Measurements from ENCODE around the gene STK25. TPM values are rescaled to one million over a fixed set of nuclear protein-coding genes. Genes with fewer than 3 reads are reported as not detected.

The STK25 gene
- total and polyA plus RNA-seq, 2 of the 8 experiments (the other 6 are each of a cell fraction or from before 2014, with no cell fraction given), result 159 to 546 TPM

- Histone ChIP-seq H4K20me1 (replicated peaks in 1 of 2; ENCODE audit: control insufficient read depth in 1 of 2, insufficient read depth in 2 of 2, low read length in 2 of 2) (peaks cover 9 to 27% of the 10 kb centered on the region in 2 experiments), H3K27me3 (replicated peaks in 1 of 4; ENCODE audit: control insufficient read depth in 3 of 4, extremely low read depth in 1 of 4, insufficient read depth in 3 of 4, low read length in 3 of 4) (peaks cover 0 to 9% (median 5%) of the 10 kb centered on the region in 4 experiments; a peak in 4 of 7 replicates), H4K91ac (replicated peaks; ENCODE audit: insufficient read length, low read length) (no peak overlapping the region), H3K9ac (replicated peaks in 1 of 4; ENCODE audit: extremely low read depth in 1 of 4, low read depth in 3 of 4, low read length in 3 of 4) (peak overlapping the region in 1 of 4 experiments; percentile 53; a peak in 2 of 7 replicates), H2AK5ac (ENCODE audit: low read depth, low read length) (no peak overlapping the region), H3K18ac (ENCODE audit: extremely low read depth, low read length) (no peak overlapping the region), H3K14ac (ENCODE audit: insufficient read length) (peak overlapping the region; percentile 10), H3K4ac (replicated peaks; ENCODE audit: insufficient read length, low read depth, low read length) (no peak overlapping the region), H3K23me2 (ENCODE audit: low read depth, low read length) (peaks cover 17% of the 10 kb centered on the region), H4K8ac (ENCODE audit: extremely low read depth, insufficient read depth, low read length) (no peak overlapping the region; the same call in 1 of the 2 replicates), H3K9me3 (ENCODE audit: insufficient read depth in 2 of 2, low read depth in 1 of 2, low read length in 1 of 2) (no peaks in the 10 kb centered on the region), H2BK12ac (ENCODE audit: low read depth, low read length) (no peak overlapping the region), H2BK20ac (ENCODE audit: low read length) (no peak overlapping the region), H3K4me3 (ENCODE audit: extremely low read depth in 1 of 4, insufficient read depth in 2 of 4, low read depth in 3 of 4, low read length in 4 of 4) (peak overlapping the region; percentile 67 to 91 (median 78)), H3K23ac (ENCODE audit: insufficient read length) (no peak overlapping the region), H3K27ac (ENCODE audit: low read depth, low read length) (no peak overlapping the region), H4K5ac (ENCODE audit: insufficient read length, low read depth, low read length) (no peak overlapping the region), H3K36me3 (ENCODE audit: control insufficient read depth in 2 of 4, insufficient read depth in 4 of 4, low read length in 3 of 4) (no peaks in the 10 kb centered on the region; a peak in 1 of 8 replicates), H3K56ac (replicated peaks; ENCODE audit: insufficient read length, low read depth, low read length) (no peak overlapping the region), H2BK15ac (ENCODE audit: low read length) (no peak overlapping the region), H3K4me1 (replicated peaks in 1 of 4; ENCODE audit: control insufficient read depth in 3 of 4, insufficient read depth in 4 of 4, low read length in 3 of 4) (peaks cover 2 to 15% (median 11%) of the 10 kb centered on the region in 4 experiments), H3K79me2 (ENCODE audit: control insufficient read depth in 1 of 2, insufficient read depth in 2 of 2, low read length in 2 of 2) (peaks cover 14 to 48% of the 10 kb centered on the region in 2 experiments), H3K79me1 (ENCODE audit: low read depth, low read length) (peaks cover 18% of the 10 kb centered on the region), H2BK120ac (replicated peaks; ENCODE audit: low read depth, low read length) (no peak overlapping the region), H2AFZ (ENCODE audit: low read length) (no peak overlapping the region), H2BK5ac (ENCODE audit: low read depth, low read length) (no peak overlapping the region), H3K4me2 (ENCODE audit: insufficient read depth in 1 of 2, low read depth in 2 of 2, low read length in 2 of 2) (peak overlapping the region; percentile 67 to 95)
- 55% methylated on average over 19 of the region's 19 CpGs; no CpG with 5 or more reads in 1 of the 2 experiments for WGBS, 2 experiments (ENCODE audit: extremely low coverage in 1 of 2, insufficient coverage in 1 of 2, insufficient read length in 1 of 2, insufficient replicate concordance in 2 of 2, low coverage in 1 of 2, low lambda C conversion rate in 2 of 2, missing lambda C conversion rate in 1 of 2)
- ChIA-PET POLR2A (ENCODE audit: partially characterized antibody) (interaction anchor here (0.6 to 10.2 kb wide), 7 partner anchors 8 to 132 kb away, joined by 3 to 104 read pairs (median 4); no protein-coding TSS in a partner anchor), CTCF (ENCODE audit: partially characterized antibody) (interaction anchor here (0.5 to 1.3 kb wide), 2 partner anchors 8 to 405 kb away, joined by 3 to 4 read pairs; partner anchors contain the start of gene MTERF4)
- no peak for FAIRE-seq
- DNase-seq (ENCODE audit: low read depth in 1 of 2, low spot score in 2 of 2), result no peak
- TF ChIP-seq POLR2A (IDR thresholded peaks at IDR 0.05; ENCODE audit: control extremely low read depth in 1 of 2, low read depth in 2 of 2, low read length in 2 of 2) (no peak), SIRT6 (IDR thresholded peaks at IDR 0.05; ENCODE audit: low read length) (no peak), SRF (IDR thresholded peaks at IDR 0.05; ENCODE audit: low read depth, low read length) (no peak), JUND (IDR thresholded peaks at IDR 0.05; ENCODE audit: low read length) (no peak), CEBPB (IDR thresholded peaks at IDR 0.05; ENCODE audit: low read depth, low read length) (no peak), SP4 (IDR thresholded peaks at IDR 0.05; ENCODE audit: low read length) (no peak), ZNF274 (IDR thresholded peaks at IDR 0.05; ENCODE audit: borderline replicate concordance, extremely low read depth, low read length) (no peak), SIN3A (conservative IDR thresholded peaks at IDR 0.05 in 1 of 2, IDR thresholded peaks at IDR 0.05 in 1 of 2; ENCODE audit: low read depth in 1 of 2, low read length in 2 of 2) (no peak)
Measured at GRCh38 chr2:241506793-241507429, 1.5 kb downstream of the STK25 start.
